AG09319 (cell line): Measurements from ENCODE around the gene SETX.

ENCODE experiments used
- DNase-seq: peaks from one replicate; pipeline ENCODE4 v3.0.0-alpha.2; 2010; ENCODE audit warnings: low read depth; ENCODE audit errors: extremely low read depth
- TF ChIP-seq, protein P1 (sequence below): IDR thresholded peaks from 2 replicates; pipeline ENCODE4 v1.5.1; 2011; ENCODE audit warnings: low read depth, mild to moderate bottlenecking, inconsistent platforms, low read length, moderate library complexity

SETX gene

DNA sequence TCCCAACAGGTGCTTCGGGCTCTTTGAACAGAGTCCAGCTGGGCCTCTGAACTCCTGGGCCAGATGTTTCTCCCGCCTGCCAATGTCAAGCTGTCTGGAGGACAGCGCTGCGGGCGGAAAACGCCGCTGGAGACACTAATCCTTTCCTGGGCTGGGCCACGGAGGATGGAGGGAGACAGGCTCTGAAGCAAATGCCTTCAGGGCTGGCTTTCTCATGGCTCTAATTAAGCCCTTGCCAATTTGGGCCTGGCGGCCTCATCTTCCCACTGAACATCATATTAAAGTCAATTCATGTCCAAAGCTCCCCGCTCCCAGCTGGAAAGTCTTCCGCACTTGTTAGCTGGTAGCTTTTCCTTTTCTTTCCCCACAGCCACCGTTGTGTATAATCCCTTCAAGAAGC, 120.3 kb downstream of the SETX start:
- TF ChIP-seq, protein P1, sequence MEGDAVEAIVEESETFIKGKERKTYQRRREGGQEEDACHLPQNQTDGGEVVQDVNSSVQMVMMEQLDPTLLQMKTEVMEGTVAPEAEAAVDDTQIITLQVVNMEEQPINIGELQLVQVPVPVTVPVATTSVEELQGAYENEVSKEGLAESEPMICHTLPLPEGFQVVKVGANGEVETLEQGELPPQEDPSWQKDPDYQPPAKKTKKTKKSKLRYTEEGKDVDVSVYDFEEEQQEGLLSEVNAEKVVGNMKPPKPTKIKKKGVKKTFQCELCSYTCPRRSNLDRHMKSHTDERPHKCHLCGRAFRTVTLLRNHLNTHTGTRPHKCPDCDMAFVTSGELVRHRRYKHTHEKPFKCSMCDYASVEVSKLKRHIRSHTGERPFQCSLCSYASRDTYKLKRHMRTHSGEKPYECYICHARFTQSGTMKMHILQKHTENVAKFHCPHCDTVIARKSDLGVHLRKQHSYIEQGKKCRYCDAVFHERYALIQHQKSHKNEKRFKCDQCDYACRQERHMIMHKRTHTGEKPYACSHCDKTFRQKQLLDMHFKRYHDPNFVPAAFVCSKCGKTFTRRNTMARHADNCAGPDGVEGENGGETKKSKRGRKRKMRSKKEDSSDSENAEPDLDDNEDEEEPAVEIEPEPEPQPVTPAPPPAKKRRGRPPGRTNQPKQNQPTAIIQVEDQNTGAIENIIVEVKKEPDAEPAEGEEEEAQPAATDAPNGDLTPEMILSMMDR: no peak
- DNase-seq: no peak

DNA sequence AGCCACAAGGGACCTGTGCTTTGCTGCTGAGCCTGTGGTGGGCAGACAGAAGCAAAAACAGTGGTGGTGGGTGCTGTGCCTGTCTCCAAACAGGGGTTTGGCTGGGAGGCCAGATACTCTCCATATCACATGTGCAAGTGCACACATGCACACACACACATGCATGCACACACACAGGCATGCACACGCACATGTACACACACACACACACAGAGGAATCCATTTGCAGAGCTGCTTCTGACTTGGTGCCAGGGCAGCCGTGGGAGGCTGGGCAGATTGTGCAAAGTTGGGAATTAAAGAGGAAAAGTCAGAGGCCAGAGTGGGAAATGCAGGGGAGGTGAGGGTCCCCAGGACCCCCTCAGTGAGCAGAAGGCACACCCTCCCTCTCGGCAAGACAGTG, 121.6 kb downstream of the SETX start:
- no peak for DNase-seq
- TF ChIP-seq, protein P1: no peak

DNA sequence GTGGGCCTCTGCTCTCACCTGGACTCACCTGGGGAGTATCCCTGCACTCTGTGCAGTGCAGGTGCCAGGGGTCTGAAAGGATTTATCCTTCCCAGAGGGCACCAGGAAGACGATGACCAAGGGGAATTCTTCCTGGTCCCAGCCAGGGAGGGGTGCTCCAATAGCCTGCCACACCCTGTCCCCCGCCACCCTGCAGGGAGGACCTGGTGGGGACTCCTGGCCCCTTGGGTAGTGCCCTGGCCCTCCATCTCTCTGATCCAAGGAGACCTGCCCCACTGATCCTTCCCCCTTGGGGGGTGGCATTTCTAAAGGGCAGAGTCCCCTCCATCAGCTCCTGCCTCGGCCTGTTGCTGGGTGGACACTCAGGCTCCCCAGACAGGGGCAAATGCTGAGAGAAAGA, 122.3 kb downstream of the SETX start:
- DNase-seq: no peak
- TF ChIP-seq, protein P1: no peak

DNA sequence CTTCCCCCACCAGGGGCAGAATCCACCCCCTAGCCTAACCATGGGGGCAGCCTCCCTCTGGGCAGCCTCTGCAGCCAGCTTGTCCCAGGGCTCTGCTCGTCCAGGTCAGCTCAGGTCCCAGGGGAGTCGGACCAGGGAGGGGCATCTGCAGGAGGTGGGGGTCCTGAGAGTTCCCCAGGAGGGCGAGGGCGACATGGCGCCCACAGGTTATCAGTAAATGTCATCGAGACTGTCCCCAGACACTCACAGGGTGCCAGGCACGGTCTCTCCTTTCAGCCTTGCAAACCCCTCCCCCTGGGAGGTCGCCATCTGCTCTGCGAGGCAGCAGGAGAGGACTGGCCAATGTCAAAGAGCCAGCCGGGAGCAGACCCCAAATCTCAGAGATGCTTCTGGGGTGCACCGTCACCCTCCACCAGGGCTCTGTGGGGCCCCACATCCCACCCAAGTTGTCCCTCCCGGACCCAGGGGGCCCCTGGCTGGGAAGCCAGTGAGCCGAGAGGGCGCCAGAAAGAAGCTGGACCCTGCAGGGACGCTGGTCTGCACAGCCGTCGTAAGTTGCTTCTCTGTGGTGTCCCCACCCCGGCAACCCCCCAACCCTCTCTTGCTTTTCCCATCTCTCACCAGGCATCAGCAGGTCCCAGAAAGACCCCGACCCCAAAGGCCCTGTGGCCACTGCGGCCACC, 123.6 kb downstream of the SETX start:
- TF ChIP-seq, protein P1: no peak
- DNase-seq: no peak

DNA sequence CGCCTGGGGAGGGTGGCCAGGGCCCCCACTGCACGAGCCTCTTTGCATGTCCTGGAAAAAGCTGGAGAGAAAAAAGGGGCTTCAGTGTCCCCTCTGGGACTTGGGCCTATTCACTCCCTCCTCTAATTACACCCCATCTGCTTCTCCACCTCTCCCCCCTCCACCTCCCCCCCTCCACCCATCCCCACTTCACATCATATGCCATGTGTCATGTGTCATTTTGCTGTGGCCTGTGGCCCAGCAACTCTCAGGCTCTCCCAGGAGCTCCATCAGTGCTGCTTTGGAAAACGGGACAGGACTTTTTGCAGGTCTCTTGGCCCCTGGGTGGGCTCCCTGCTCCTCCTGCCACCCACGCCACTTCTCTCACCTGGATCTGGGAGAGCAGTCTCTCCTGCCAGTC, 124.2 kb downstream of the SETX start:
- TF ChIP-seq, protein P1: no peak
- DNase-seq: no peak

DNA sequence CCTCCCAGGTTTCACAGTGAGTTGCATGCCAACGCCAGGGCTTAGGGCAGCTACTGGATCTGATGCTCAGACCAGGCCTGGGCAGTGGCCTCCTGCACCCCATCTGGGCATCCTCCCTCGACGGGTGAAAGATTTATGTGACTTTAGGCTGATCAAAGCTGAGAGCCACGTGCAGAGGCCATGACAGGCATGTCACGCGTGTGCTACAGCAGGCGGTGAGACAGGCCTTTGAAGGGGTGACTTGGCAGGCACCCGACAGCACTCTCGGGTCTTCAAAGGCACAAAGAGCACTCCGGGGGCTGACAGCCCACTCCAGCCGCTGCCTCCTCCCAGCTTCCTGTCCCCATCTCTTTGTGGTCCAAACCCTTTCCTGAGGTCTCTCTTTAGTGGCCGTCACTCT, 126.7 kb downstream of the SETX start:
- no peak for DNase-seq
- TF ChIP-seq, protein P1: no peak

DNA sequence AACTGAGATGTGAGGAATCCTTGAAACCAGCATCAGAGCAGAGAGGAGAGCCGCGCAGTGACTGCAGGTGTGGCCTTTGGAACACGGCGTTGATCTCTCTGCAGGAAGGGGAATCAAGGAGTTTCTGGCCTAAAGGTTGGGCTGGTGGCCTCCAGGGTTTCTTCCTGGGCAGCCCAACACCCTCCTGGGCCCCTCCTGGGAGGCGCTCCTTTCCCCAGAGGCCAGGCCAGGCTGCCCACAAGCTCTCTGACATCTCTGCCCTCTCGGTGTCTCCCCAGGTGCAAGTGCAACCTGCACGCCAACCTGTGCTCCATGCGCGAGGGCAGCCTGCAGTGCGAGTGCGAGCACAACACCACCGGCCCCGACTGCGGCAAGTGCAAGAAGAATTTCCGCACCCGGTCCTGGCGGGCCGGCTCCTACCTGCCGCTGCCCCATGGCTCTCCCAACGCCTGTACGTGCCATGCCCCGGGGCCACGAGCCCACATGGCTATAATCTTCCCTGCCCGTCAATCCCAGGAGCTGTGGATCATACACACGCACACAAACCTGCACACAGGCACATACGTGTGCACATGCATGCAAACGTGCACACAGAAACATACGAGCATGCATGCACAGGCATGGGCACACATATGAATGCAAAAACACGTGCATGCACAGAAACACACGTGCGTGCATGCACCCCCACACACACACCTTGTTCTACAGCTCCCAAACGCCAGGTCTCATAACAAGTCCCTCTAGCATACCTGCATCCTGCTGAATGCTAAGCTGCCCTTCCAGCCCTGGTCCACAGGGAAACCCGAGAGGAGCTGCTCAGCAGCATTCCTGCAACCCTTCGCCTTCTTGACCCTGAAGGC, 128.0 kb downstream of the SETX start:
- DNase-seq: no peak
- TF ChIP-seq, protein P1: no peak
